ENCODE data around the gene B3GALNT2. TPM values are rescaled to one million over a fixed set of nuclear protein-coding genes. Genes with fewer than 3 reads are reported as not detected.
A peak's percentile ranks its signal among the peaks of the same experiment; 100 is the strongest.
"Not testable (repeated sequence)": the region's sequence is repeated elsewhere in the genome, so short reads cannot be mapped to it uniquely, and the experiment has no call there.

B3GALNT2 gene
- total RNA-seq, 1 experiment from 2014 or later = 20.1 TPM

GRCh38 chr1:235504494-235505222, 406 bp upstream of the B3GALNT2 start:
- DNase-seq (ENCODE audit: low spot score) = peak; percentile 98

- DNase-seq (ENCODE audit: low spot score) = peak; percentile 68
Observed at GRCh38 chr1:235503403-235504121, 690 bp downstream of the B3GALNT2 start.

- DNase-seq (ENCODE audit: low spot score) = peak; percentile 58
Observed at GRCh38 chr1:235502601-235503402, 1.4 kb downstream of the B3GALNT2 start.

GRCh38 chr1:235500971-235501540, 3.2 kb downstream of the B3GALNT2 start:
- peak; percentile 36 for DNase-seq (ENCODE audit: low spot score)

GRCh38 chr1:235495551-235495950, 8.7 kb downstream of the B3GALNT2 start:
- DNase-seq (ENCODE audit: low spot score) = no peak

- DNase-seq (ENCODE audit: low spot score) = no peak
Observed at GRCh38 chr1:235495030-235495429, 9.2 kb downstream of the B3GALNT2 start.

GRCh38 chr1:235494531-235494930, 9.7 kb downstream of the B3GALNT2 start:
- no peak for DNase-seq (ENCODE audit: low spot score)

GRCh38 chr1:235491644-235492043, 12.6 kb downstream of the B3GALNT2 start:
- DNase-seq (ENCODE audit: low spot score) = no peak

- DNase-seq (ENCODE audit: low spot score) = no peak
Observed at GRCh38 chr1:235486321-235486720, 17.9 kb downstream of the B3GALNT2 start.

GRCh38 chr1:235485558-235485957, 18.7 kb downstream of the B3GALNT2 start:
- no peak for DNase-seq (ENCODE audit: low spot score)

GRCh38 chr1:235483090-235483489, 21.2 kb downstream of the B3GALNT2 start:
- DNase-seq (ENCODE audit: low spot score) = no peak

- DNase-seq (ENCODE audit: low spot score) = no peak
Observed at GRCh38 chr1:235473806-235474205, 30.4 kb downstream of the B3GALNT2 start.

- no peak for DNase-seq (ENCODE audit: low spot score)
Observed at GRCh38 chr1:235470741-235471439, 33.4 kb downstream of the B3GALNT2 start.

GRCh38 chr1:235469897-235470296, 34.4 kb downstream of the B3GALNT2 start:
- not testable (repeated sequence) for DNase-seq (ENCODE audit: low spot score)

- DNase-seq (ENCODE audit: low spot score) = peak; percentile 53
Observed at GRCh38 chr1:235468970-235469369, 35.3 kb downstream of the B3GALNT2 start.

- DNase-seq (ENCODE audit: low spot score) = no peak
Observed at GRCh38 chr1:235468004-235468403, 36.2 kb downstream of the B3GALNT2 start.

GRCh38 chr1:235465066-235465465, 39.2 kb downstream of the B3GALNT2 start:
- DNase-seq (ENCODE audit: low spot score) = no peak

GRCh38 chr1:235462832-235463231, 41.4 kb downstream of the B3GALNT2 start:
- not testable (repeated sequence) for DNase-seq (ENCODE audit: low spot score)

GRCh38 chr1:235461954-235462353, 42.3 kb downstream of the B3GALNT2 start:
- no peak for DNase-seq (ENCODE audit: low spot score)

GRCh38 chr1:235460770-235461169, 43.5 kb downstream of the B3GALNT2 start:
- DNase-seq (ENCODE audit: low spot score) = no peak

GRCh38 chr1:235457856-235458255, 46.4 kb downstream of the B3GALNT2 start:
- DNase-seq (ENCODE audit: low spot score) = not testable (repeated sequence)

All from HT-29 (cell line).